Measurements from ENCODE around the gene ACSL5.

ACSL5 gene, protein sequence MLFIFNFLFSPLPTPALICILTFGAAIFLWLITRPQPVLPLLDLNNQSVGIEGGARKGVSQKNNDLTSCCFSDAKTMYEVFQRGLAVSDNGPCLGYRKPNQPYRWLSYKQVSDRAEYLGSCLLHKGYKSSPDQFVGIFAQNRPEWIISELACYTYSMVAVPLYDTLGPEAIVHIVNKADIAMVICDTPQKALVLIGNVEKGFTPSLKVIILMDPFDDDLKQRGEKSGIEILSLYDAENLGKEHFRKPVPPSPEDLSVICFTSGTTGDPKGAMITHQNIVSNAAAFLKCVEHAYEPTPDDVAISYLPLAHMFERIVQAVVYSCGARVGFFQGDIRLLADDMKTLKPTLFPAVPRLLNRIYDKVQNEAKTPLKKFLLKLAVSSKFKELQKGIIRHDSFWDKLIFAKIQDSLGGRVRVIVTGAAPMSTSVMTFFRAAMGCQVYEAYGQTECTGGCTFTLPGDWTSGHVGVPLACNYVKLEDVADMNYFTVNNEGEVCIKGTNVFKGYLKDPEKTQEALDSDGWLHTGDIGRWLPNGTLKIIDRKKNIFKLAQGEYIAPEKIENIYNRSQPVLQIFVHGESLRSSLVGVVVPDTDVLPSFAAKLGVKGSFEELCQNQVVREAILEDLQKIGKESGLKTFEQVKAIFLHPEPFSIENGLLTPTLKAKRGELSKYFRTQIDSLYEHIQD

DNA sequence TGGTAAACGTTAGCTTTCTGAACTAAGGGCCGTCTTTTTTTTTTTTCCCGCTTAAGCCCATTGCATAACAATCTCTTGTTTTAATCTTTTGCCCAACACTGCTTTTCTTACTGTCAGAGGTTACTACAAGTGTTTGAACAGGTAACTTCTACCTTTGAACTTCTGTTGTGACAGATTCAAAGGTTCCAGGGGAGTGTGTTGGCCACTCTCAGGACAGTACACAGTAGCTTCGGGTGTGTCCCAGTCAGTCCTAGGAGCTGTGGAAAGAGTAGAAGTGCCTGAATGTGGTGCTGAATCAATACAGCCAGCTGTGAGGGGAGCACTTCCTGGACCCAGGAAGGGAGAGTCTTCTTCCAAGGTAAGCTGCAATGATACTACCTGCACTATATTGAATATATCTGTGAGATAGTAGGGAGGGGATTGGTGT lies at the start of gene ACSL5:
Gene ACSL5 (plus strand): TSS at position 205 of the 427 bp plus-strand sequence. CDS start 20,831 bp downstream, outside the sequence.
- DNase-seq (ENCODE audit: low read depth) = no peak

DNA sequence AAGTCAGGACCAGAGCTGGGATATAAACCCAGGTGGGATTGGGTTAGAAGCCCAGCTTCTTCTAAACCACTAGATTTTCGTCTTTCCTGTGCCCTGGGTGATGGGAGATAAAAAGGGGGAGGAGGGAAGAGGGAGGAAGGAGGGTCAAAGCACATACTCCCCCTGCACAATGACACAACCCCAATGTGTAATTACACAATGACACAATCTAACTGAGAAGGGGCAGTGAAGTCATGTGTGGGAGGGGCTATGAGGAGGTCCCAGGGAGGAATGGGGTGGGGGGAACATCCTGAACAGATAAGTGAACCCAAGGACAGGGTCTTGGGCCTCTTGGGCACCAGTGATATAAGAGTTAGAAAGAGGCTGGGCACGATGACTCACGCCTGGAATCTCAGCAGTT lies 46.2 kb upstream of the ACSL5 start:
- DNase-seq (ENCODE audit: low read depth) = no peak

DNA sequence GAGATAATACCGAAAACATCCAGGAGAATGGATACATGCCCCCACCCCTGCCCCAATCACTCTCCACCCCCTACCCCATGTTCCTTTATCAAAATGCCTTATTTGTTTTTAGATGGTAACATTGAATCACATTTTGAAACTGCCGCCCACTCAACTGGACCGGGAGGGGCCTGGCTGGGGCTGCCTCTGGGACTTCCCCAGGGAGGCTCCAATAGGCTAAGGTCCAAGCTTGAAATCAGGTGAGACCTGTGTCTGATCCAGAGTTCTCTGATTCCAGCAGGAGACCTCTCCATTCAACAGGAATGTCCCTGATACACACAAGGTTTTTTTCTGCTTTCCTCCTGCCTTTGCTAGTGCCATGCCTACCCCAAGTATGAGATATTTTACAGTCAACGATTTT lies 43.8 kb upstream of the ACSL5 start:
- DNase-seq (ENCODE audit: low read depth) = no peak

DNA sequence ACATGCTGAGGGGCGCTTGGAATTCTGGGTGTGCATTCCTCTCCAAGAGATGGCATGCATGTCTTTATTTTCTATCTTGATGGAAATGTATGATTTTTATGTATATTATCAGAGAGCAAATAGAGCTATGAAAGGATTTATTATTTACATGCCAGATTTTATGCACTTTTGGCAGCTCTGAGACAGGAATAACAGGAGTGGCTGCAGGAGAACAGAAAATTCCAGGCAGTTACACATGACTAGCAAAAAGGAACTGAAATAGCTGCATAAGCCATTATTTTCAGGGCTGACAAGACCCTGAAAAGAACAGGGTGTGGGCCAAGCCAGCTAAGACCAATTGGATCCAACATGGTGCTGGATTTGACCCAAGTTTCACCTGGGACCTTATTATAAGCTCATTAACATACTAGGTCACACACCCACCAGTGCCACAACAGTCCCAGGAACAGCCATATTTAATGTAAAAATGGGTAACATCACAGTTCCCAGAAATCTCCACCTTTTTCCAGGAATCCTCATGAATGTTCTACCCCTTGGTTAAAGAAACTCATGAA lies 43.2 kb upstream of the ACSL5 start:
- DNase-seq (ENCODE audit: low read depth) = no peak

DNA sequence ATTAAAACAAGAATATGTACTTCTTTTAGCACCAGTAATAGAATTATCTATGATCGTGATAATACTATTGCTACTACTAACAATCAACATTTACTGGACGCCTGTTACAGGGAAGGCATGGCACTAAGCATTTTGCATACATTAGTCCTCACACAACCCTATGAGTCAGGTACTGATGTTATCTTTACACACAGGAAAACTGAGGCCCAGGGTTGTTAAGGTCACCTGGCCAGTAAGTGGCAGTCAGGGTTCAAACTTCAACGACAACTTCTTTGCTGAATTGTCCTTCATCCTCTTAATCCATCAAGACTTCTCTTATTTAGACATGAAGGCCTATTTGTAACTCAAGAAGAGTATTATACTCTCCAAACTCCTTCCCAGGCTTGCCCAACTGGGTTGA lies 41.9 kb upstream of the ACSL5 start:
- DNase-seq (ENCODE audit: low read depth) = no peak

DNA sequence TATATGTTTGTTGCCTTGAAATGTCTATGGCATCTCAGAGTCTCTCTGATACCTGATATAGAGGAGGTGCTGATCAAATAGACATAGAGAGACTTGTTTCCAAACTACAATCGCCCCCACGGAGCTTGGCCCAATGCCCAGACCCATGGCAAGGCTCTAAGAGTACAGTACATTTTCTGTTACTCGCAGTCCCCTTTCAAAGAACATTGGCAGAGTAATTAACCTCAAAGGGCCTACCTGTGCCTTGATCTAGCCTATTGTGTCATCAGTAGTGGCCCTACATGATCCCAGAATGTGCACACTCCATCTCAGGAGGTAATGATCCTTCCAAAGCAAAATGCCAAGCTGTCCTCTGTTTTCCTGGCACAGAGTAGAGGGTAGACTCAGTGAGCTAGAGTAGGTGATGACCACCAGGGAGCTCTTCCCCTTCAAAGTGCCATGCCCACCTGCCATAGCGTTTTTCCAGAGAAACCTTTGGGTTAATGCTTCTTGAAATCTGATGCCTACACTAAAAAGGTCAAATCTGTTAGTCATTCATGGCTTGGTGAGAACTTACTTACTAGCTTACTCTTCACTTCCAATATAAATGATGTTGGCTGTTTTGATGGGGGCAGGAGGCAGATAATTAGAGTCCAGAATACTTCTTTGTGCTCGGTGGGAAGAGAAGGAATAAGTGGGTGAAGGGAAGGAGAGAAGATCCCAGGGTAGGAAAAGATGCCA lies 41.2 kb upstream of the ACSL5 start:
- no peak for DNase-seq (ENCODE audit: low read depth)

DNA sequence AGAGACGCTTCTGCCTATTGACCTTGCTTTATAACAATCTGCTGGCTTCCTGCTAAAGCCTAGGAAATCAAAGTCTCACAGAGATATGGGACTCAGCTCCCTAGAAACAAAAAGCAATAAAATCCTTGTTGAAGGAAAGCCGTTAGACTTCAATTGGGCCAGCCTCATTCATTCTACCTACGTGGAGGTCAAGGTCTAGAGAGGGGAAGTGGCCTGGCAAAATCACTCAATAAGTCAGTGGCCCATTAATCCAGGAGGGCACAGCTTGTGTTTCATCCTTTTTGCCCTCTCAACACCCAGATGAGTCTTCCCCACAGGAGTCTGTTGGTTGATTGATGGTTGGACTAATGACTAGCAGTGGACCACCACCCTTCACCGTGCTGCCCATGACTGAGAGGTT lies 40.5 kb upstream of the ACSL5 start:
- DNase-seq (ENCODE audit: low read depth) = no peak

DNA sequence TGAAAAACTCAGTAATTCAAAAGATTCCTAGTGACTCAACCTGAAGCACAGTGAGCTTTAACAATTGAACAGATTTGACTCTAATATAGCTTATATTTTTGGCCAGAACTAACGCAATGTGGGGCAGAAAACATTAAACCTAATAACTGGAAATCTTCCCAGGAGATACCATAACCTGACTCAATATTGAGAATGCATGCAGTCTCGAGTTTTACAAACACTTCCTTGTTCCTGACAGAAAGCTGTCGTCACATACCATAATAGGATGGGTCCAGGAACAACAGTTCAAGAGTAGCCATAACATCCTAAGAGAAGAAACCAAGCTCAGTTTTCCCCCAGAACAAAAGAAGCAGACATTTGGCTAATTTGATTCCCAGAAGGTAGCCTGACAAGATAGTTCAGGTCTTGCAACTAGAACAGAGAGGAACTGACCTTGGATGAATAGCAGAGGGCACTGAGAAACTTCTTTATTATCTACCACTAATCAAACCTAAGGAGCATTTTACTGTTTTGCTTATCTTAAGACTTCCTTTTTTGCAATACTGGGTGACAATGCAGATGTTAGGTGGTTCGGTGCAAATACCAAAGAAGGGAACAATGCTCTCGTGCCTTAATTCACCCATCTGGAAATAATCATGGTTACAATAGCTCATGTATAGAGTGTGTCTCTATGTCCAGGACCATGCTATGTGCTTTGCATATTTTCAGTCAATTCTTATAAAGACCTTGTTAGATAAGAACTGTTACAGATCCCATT lies 38.6 kb upstream of the ACSL5 start:
- DNase-seq (ENCODE audit: low read depth) = no peak

DNA sequence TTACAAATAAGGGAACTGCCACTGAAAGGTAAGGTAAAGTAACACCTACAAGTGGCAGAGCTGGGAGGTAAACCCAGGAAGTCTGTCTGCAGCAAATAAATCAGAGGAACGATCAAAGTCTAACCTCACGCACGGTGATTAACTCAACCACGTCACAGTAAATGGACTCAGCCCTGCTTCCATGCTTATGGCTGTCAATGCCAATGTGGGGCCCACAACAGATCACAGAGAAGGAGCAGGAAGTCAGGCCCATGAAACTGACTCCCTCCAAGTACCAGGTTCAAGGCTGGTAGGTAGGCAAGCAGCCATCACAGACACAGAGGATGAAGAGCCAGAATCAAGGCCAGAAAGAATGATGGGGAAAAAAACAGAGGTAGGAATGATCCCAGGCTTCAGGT lies 38.0 kb upstream of the ACSL5 start:
- no peak for DNase-seq (ENCODE audit: low read depth)

DNA sequence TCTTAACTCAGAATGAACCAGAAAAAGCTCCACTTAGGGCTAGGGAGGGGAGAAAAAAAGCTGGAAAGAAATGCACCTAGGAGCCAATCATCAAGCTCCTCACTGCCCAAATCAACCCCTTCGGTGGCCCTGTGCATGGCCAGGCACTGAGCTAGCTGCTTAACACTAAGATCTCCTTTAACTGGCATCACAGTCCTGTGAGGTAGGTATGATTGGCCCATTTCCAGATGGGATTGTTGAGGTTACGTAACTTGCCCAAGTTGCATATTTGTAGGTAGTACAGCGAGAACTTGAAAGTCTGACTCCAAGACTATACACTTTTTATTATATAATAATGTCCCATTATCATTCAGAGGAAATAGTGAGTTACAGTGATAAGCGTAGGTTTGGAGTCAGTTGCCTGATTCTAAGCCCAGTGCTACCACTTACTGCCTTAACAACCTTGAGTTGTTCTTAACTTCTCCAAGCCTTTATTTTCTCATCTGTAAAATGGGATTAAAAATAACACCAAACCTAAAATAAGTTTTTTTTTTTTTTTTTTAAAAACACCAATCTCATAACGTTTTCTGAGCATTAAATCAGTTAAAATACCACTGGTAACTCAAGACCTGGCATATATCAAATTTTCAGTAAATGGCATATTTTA lies 37.2 kb upstream of the ACSL5 start:
- DNase-seq (ENCODE audit: low read depth) = no peak

DNA sequence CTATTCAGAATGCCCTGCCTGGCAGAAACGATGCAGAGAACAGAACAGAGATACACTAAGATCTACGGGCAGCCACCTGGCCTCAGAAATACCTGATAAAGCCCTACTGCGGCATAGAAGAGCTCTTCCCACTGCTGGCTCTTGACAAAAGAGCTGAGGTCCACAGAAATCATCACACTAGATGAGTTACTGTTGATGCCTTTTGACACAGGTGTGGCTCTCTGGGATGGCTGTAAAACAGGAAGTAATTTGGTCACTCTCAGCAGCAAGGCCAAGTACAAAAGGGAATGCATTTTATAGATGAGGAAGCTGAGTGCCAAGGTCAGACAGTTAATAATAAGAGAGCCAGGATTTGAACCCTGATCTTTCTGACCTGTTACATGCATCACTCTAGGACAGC lies 35.0 kb upstream of the ACSL5 start:
- DNase-seq (ENCODE audit: low read depth) = no peak

DNA sequence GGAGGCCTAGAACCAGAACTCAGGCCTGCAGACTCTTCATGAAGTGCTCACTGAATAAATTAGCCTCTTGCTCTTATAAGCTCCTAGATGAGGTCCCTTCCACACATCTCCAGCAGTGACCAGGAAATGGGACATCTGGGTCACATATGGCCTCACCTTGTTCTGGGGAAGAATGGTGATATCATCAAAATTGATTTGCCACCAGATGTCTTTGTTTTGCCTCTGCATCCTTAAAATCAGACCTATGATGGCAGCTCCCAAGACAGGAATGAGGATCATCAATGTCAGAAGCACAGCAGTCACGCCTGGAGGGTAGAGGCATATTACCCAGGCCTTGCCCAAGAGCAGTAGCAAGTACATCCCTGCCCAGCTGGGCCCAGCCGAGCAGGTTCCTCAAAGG lies 33.3 kb upstream of the ACSL5 start:
- no peak for DNase-seq (ENCODE audit: low read depth)

DNA sequence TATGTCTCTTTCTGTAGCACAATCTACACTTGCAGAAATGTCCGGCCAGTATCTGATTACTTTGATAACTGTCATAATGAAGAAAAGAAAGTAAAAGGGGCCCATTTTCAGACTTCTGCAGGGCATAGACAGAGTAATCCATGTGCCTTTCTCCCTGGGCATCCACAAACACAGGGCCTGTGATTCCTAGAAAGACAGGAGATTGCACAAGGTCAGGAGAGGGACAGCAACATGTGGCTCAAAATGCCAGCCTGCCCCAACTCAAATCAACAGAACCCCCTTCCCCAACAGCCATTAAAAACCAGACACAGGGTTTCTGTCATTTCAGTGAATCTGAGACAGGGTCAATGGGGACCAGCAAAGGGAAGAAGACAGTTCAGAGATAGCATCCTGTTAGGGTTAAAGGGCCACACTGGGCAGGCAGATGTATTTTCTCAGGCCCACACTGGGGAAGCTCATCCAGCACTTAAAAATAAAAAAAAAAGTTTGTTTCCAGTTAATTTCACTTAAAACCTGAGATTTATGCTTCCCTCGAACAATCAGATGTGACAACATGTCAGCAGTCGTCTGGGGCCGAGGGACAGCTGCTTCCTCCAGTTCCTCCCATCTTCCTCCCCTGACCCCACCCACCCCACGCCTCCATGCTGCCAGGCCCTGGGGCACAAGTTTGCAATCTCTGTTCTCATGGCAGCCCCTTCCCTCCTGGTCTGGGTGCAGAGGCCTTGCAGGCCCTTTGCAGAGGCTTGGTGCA lies 30.7 kb upstream of the ACSL5 start:
- DNase-seq (ENCODE audit: low read depth) = no peak

DNA sequence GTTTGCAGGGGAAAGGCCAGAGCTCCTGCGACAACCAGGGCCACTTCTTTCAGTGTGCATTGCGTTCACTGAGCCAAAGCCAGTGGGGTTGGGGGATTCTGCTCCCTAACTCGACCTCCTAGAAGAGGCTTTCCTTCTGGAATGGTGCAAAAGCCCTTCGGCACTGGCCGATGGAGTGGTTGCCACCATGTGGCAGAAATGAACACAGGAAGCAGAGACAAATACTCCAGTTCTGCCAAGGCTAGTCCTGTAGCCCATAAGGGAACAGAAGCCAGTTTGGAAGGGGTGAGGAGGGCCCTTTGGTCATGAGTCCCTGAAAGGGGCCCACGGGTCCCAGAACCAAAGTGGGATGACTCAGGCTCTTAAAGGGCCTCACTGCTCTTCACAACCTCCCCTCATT lies 29.7 kb upstream of the ACSL5 start:
- no peak for DNase-seq (ENCODE audit: low read depth)

DNA sequence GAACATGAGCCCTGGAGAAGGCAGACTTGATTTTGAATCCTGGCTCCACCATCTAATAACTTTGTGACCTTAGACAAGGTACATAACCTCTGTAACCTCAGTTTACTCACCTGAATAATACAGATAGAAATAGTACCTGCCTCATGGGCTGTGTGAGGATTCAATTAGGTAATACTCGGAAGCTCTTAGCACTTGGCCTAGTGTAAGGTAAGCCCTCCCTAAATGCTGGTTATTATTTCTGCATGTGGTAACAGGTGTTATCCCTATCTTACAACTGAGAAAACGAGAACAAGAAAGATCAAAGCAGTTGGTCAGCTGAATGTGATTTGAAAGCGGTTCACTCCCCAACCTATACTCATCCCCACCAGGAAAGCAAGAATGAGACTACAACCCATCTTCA lies 28.7 kb upstream of the ACSL5 start:
- DNase-seq (ENCODE audit: low read depth) = no peak

DNA sequence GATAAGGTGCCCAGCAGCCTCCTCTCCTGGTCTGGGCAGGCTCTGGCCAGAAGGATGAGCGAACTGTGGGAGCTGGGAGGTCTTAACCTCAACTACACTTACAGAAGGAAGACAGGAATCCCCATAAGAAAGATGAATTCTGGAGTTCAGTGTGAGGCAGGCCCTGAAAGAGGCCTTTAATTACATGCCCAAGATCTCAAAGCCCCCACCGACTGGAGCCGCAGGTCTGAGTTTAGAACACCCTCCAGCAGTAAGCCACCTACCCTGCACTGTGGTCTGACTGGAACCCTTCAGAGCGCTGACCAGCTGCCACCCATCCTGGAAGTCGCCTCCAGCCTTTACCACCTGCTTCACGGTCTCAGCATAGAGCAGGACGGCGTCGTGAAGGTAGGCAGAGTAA lies 28.2 kb upstream of the ACSL5 start:
- no peak for DNase-seq (ENCODE audit: low read depth)

DNA sequence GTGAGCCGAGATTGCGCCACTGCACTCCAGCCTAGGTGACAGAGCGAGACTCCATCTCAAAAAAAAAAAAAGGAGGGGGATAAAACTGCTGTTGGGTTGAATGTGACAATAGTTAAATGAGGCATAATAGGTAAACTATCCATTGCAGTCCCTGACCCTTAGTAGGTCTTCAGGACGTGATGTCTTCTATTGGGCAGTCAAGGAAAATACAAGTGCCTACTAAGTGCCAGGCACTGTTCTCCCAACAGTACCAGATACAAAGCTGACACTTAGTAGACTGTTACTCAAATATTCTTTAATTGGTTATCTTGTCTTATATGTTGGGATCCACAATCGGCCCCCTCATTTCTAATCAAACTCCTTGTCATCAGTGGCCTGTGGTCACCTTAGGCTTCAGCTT lies 27.1 kb upstream of the ACSL5 start:
- no peak for DNase-seq (ENCODE audit: low read depth)

DNA sequence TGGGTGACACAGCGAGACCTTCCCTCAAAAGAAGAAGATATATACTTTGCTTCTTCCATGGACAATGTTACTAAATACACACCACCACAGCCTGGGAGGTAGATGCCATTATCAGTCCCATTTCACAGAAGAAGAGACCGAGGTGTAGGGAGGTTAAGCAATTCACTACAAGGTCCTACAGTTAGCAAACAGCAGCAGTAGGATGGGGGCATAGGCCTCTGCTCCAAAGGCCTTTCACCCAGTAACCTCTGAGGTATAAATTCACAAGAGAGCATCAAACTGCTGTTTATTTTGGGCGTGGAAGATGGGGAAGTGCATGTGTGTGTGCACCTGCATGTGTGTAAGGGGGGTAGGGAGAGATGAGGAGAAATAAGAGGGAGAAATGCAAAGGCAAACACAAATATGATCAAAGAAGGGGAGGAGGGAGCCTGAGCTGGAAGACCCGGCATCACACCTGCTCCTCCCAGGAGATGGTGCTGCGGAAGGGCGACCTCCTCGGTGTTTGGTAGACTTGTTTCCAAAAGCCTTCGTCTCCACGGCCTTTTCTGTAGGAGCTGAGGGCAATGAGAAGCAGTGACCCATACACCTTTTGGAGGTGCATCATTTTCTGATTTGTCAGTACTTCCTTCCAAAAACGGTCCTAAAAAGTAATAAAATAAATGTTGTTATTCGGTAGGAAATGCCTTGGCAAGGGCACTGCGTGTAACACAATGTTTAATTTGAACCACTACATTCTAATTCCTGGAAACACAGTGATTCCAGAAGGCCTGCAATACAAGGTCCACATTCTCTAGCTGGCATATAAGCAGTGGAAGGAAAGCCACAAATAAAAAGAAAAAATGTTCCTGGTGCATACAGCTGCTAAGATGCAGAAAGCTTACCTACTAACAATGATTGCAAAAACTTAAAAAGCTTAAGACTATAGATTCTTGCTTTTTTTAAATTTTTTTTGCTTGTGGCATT lies 25.9 kb upstream of the ACSL5 start:
- no peak for DNase-seq (ENCODE audit: low read depth)

DNA sequence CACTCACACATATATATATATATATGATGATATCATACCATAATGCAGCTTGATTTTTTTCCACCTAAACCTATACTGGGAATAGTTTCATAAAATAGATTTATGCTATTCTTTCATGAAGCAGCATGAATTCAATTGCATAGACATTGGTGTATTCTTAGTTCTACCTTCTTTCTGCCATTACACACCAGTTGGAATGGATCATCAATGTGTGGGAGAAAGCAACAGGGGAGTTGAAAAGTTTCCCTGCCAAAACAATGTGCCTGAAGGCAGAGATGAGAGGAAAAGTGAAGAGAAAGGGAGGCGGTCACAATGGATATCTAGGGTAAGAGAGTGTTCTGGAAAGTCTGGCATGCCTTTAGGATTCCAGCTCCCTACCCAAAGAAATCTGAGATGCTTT lies 25.2 kb upstream of the ACSL5 start:
- DNase-seq (ENCODE audit: low read depth) = no peak
